SKM-1 treated with dmso at 0.1 percent for 144 hours (cell line): ENCODE measurements around the gene CPLX4.
A peak's percentile ranks its signal among the peaks of the same experiment; 100 is the strongest.

Source experiments
- DNase-seq: peaks from one replicate; lab custom pipeline; 2025; ENCODE audit not compliant: unreplicated experiment; lab: John Stamatoyannopoulos, UW

The CPLX4 gene

GRCh38 chr18:59308248-59308937 lies 10.1 kb downstream of the CPLX4 start:
- DNase-seq: peak; percentile 54

DNA sequence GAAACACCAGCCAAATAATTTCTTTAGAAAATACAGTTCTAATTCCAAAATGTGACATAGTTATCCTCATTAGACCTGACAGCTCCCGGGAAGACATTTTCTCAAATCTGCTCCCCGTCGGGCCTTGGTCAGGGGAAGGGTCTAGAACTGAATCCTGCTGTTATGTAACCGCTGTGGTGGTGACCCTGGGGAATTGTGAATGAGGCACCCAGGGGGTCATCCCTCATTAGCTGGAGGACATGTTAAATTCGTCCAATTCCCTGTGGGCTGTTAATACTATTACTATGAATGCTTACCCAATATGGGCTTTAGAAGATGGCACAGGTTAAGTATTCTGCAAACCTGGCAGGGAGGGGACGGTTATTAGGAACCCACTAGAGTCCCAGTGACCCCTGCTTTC lies 11.8 kb downstream of the CPLX4 start:
- no peak for DNase-seq

- DNase-seq: no peak
These were observed 13.2 kb downstream of the CPLX4 start for GRCh38 chr18:59305295-59305694.

GRCh38 chr18:59303656-59304195 lies 14.7 kb downstream of the CPLX4 start:
- DNase-seq: no peak

GRCh38 chr18:59303006-59303405 lies 15.4 kb downstream of the CPLX4 start:
- DNase-seq: no peak

DNA sequence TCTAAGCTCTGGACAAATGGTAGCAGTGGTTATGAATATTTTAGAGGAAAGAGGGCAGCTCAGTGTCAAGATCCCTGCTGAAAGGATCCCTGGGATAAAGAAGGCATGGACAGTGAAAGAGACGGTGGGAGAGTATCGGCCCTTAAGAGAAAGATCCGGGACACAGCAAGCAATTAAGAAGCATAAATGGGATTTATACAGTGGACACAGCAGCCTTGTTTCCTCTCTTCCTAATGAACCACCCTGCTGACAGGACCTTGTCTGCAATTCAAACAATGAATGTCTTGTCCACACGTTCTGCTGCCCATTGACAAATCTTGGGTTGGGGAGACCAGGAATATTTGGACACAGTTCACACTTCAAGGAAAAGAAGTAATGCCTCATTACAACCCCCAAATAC lies 16.5 kb downstream of the CPLX4 start:
- DNase-seq: no peak

GRCh38 chr18:59300676-59301285 lies 17.7 kb downstream of the CPLX4 start:
- peak; percentile 2 for DNase-seq

DNA sequence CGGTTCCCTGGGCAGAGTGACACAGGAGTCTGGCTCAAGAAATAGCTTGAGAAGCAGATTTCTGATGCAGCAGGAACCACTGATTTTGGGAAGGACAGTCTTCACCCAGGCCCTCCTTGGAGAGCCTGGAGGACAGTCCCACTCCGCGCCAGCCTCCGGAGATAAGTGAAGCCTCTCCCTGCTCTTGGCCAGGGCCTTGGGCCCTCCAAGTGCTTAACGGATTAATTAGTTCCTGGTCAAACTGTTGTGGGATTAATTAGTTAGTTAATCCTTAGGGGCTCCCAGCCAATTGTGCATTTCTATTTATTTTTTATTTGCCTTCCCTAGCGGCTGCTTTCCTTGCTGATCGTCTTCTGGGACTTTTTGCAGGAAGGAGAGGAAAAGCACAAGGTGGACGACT lies 19.6 kb downstream of the CPLX4 start:
- DNase-seq: no peak

DNA sequence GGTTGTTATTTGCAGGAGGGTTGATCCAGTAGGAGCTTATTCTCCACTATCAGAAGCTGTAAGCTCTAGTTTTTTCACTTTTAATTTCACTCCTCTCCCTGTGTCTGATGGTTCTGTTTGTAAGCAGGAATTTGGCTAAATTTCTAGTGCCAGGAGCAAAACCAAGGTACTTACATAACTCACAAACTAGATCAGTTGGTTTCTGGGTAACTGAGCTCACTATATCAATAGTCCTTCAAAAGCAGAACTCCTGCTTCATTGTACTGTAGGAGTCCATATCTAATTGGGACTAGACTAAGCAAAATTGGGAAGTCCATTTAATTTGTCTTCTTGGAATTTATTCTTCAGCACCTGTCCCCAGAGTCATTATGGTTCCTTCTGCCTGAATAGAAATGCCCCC lies 25.1 kb downstream of the CPLX4 start:
- DNase-seq: no peak

GRCh38 chr18:59286341-59286740 lies 32.1 kb downstream of the CPLX4 start:
- no peak for DNase-seq

- DNase-seq: no peak
These were observed 36.1 kb downstream of the CPLX4 start for GRCh38 chr18:59282341-59282740.

DNA sequence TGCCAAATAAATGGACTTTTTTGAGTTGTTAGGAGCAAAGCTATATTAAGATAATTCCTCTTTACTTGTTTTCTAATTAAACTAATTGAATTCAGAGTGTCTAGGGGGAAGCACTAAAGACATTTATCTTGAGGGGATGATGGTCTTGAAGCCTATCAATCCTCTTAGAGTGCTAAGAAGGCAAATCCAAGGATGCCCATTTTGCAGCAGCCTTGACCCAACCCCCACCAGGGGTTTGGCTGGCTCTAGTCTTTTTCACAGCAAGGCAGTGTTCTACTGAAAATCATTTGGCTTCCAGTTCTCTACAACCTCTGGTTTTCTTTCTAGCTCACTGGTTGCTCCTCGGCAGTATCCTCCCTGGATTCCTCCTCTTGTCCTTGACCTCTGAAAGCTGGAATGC lies 38.7 kb downstream of the CPLX4 start:
- DNase-seq: no peak

- no peak for DNase-seq
These were observed 39.3 kb downstream of the CPLX4 start for GRCh38 chr18:59279193-59279592.

DNA sequence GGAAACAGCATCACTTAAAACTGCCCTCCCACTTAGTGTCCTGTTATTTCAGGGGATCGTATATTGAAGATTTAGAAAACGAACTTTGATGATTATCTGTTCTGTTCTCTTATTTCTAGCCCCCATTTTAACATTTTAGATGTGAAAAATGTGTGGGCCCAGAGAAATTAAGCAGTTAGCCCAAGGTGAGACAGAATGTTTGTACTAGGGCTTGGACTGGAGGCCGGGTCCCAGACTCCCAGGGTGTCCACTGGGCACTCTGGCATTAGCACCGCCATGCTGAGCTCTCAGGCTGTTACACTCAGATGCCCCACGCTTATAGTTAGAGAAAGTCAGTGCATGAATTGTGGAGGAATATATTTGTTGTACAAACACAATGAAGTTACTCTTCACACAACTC lies 39.7 kb downstream of the CPLX4 start:
- DNase-seq: no peak

DNA sequence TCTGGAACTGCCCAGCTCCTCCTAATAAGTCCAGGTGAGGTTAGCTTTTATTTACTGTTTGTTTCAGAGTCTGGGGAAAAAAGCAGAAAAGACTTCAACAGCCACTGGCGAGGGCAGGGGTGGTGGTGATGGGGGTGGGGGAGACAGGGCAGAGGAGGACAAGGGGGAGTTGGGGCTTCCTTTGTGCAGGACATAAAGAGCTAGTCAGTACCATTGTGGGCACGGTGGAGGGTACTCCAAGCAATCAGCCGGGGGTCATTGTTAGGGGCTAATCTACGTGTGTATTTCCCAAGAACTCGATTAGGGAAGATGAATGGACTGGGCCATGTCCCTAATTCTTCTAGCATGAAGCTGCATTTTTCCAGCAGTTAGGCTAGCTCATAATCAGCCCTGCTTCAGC lies 42.4 kb downstream of the CPLX4 start:
- DNase-seq: no peak

GRCh38 chr18:59275406-59275949 lies 43.0 kb downstream of the CPLX4 start:
- DNase-seq: no peak

- no peak for DNase-seq
These were observed 43.9 kb downstream of the CPLX4 start for GRCh38 chr18:59274533-59274928.

DNA sequence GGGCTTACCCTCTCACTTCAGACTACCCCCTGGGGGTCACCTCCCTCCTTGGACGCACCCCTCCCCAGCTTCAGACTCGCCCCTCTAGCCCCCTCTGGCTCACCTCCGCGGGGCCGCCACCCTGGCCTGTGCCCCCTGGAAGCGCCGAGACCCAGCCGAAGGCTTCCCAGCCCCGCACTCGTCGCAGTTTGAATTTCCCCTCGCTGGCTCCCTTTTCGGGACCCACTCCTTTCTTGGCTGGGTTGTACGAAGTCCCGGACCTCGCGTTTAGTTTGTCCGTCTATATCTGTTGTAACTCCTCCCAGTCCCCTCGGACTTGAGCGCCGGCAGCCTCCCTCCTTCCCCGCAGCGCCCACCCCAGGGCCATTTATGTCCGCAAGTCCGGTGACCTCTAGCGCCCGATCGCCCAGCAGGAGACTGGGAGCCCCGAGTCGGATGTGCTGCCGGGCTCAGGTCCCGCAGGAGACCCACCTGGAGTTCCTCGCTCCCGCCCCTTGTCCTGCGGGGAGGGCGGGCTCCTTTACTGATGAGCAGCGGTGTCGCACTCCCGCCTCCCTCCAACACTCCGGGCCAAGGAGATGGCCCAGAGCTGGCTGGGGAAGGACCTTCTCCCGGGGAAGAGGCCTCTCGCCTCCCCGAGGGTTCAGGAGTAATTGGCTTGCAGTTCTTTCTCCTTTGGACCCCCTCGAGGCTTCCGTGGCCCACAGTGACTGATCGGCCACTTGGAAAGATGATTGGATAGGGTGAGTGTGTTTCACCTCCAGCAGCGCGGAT lies 44.5 kb downstream of the CPLX4 start:
- DNase-seq: no peak

DNA sequence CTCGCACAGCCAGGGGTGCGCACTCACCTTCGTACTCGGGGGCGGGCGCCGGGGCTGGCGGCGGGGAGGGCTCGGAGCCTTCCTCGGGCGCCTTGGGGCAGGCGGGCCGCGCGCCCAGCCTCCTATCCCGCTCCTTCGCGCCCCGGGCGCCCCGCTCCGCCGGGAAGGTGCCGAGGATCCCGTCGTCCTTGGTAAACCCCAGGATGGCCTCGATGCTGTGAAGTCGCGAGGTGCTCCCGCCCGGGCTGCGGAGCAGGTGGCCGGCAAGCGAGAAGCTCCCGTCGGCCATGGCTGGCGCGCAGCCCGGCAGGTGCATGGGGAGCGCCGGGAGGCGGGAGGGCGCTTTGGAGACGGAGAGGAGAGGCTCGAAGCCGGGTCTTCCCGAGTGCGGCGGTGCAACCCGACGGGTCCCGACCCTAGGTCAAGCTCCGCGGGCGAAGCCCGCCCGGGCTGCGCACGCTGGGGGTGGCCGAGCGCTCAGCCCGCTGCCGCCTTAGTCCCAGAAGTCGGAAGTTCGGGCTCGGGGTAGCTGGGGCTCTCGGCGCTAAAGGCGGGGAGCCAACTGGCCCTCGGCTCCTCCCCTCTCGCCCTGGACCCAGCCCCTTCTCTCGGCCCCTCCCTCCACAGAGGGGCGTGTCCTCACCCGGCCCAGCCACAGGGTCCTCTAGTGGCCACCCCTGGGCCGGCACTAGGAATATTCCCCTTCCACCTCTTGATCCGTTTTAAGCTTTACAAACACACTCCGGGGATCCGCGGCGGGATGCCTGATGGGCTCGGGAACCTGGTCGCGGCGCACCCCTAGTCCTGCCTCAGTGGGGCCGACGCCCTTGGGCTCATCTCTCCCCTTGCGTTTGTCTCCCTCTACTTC lies 45.3 kb downstream of the CPLX4 start, which contains the start of gene RAX:
RAX (minus strand) TSS at position 564 of the 868 bp plus-strand sequence; CDS start at position 316, 248 bp downstream.
- peak; percentile 91 for DNase-seq

DNA sequence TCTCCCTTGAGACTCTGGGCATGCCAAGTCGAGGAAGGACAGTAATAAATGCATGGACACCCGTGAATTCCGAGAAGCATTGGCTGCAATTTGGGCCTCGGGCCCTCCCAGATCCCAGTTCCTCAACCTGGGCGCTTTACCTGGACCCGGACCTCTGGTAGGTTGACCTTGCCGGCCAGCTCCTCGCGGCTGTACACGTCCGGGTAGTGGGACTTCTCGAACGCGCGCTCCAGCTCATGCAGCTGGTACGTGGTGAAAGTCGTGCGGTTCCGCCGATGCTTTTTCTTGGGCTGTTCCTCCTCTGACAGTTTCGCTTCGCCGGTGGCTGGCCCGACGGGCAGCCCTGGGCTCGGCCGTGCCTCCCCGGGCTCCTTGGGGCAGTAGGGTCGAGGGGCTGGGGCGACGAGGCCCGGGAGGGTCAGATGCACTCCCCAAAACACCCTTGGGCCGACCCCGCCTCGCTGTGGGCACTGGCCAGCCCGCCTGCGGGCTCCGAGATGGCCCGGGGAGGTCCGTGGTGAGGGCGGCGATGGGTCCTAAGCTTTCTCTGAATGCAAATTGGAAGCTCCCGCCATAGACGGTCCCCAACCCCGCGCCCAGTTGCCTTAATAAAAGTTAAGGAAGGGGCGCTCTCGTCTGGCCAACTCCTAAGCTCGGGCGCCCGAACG lies 46.1 kb downstream of the CPLX4 start:
- peak; percentile 21 for DNase-seq
